Measurements from ENCODE around the gene TDP2. TPM values are rescaled to one million over a fixed set of nuclear protein-coding genes. Genes with fewer than 3 reads are reported as not detected.

Gene TDP2
- total and polyA plus RNA-seq, 9 of the 15 experiments (the other 6 are each of a cell fraction or from before 2014, with no cell fraction given): 27.7 to 60.1 (median 31.8) TPM

GRCh38 chr6:24666641-24667377 lies at the start of gene TDP2, which contains the start of gene ACOT13 (continued):
- TF ChIP-seq UBTF (IDR thresholded peaks at IDR 0.05; ENCODE audit: borderline replicate concordance in 1 of 2, low read depth in 2 of 2, low read length in 2 of 2) (peak; percentile 92 to 97; a peak in 3 of 4 replicates), NFE2 (IDR thresholded peaks at IDR 0.05; ENCODE audit: low read depth) (peak; percentile 58), KDM5B (IDR thresholded peaks at IDR 0.05; ENCODE audit: insufficient replicate concordance, low read depth, low read length) (peak; percentile 93), ETS1 (conservative IDR thresholded peaks at IDR 0.05; ENCODE audit: control insufficient read depth, low read depth, low read length) (peak; percentile 73), CBFA2T3 (IDR thresholded peaks at IDR 0.05) (peak; percentile 25; the same call in 1 of the 2 replicates), SMAD2 (IDR thresholded peaks at IDR 0.05; ENCODE audit: low read depth, low read length) (no peak), ZNF280B (CRISPR knock-in tag; IDR thresholded peaks at IDR 0.05) (no peak), ELK3 (CRISPR knock-in tag; IDR thresholded peaks at IDR 0.05) (no peak), MTF1 (CRISPR knock-in tag; IDR thresholded peaks at IDR 0.05; ENCODE audit: borderline replicate concordance) (no peak), L3MBTL2 (IDR thresholded peaks at IDR 0.05) (peak; percentile 91), ZNF354B (CRISPR knock-in tag; IDR thresholded peaks at IDR 0.05) (no peak), KDM4B (IDR thresholded peaks at IDR 0.05; ENCODE audit: borderline replicate concordance in 2 of 2, low read depth in 1 of 2) (peak in 1 of 2 experiments; percentile 60; a peak in 1 of 4 replicates), RNF2 (IDR thresholded peaks at IDR 0.05) (0 out of 2 replicates have a peak, but pooled peaks have one; percentile 70), ZFP91 (CRISPR knock-in tag; IDR thresholded peaks at IDR 0.05) (peak; percentile 79), CREB1 (IDR thresholded peaks at IDR 0.05) (peak; percentile 70), CREB1 (CRISPR knock-in tag; IDR thresholded peaks at IDR 0.05) (no peak; the same call in 1 of the 2 replicates), NFATC3 (IDR thresholded peaks at IDR 0.05) (0 out of 2 replicates have a peak, but pooled peaks have one; percentile 32), HIVEP1 (CRISPR knock-in tag; IDR thresholded peaks at IDR 0.05) (no peak), TRIM24 (IDR thresholded peaks at IDR 0.05) (peak in 1 of 2 experiments; percentile 100; a peak in 2 of 4 replicates)
